HG02610 (cell line): ENCODE results near the gene PHF21B.
"Not testable (repeated sequence)": the region's sequence is repeated elsewhere in the genome, so short reads cannot be mapped to it uniquely, and the experiment has no call there.

Source experiments
- ATAC-seq: cut with Tn5 transposase; IDR thresholded peaks from one replicate; pipeline ENCODE4 v1.9.1; 2021; ENCODE audit warnings: mild to moderate bottlenecking, moderate library complexity; ENCODE audit not compliant: unreplicated experiment

The PHF21B gene

GRCh38 chr22:44921766-44922165, 88.0 kb downstream of the PHF21B start:
- not testable (repeated sequence) for ATAC-seq

- no peak for ATAC-seq
These were observed 89.6 kb downstream of the PHF21B start for GRCh38 chr22:44920183-44920582.

GRCh38 chr22:44919691-44920090, 90.1 kb downstream of the PHF21B start:
- no peak for ATAC-seq

- ATAC-seq, result no peak
These were observed 90.8 kb downstream of the PHF21B start for GRCh38 chr22:44918925-44919392.

- no peak for ATAC-seq
These were observed 91.5 kb downstream of the PHF21B start for GRCh38 chr22:44918166-44918924.

- no peak for ATAC-seq
These were observed 92.2 kb downstream of the PHF21B start for GRCh38 chr22:44917372-44918165.

GRCh38 chr22:44916281-44917231, 93.2 kb downstream of the PHF21B start:
- no peak for ATAC-seq

GRCh38 chr22:44915441-44915840, 94.4 kb downstream of the PHF21B start:
- no peak for ATAC-seq

- ATAC-seq, result no peak
These were observed 95.6 kb downstream of the PHF21B start for GRCh38 chr22:44914026-44914721.

GRCh38 chr22:44913198-44913983, 96.4 kb downstream of the PHF21B start:
- no peak for ATAC-seq

GRCh38 chr22:44909241-44909640, 100.6 kb downstream of the PHF21B start:
- no peak for ATAC-seq

GRCh38 chr22:44907765-44908737, 101.8 kb downstream of the PHF21B start:
- no peak for ATAC-seq

- no peak for ATAC-seq
These were observed 102.7 kb downstream of the PHF21B start for GRCh38 chr22:44906999-44907644.

- ATAC-seq, result no peak
These were observed 103.4 kb downstream of the PHF21B start for GRCh38 chr22:44906248-44906936.

GRCh38 chr22:44904492-44905152, 105.2 kb downstream of the PHF21B start:
- not testable (repeated sequence) for ATAC-seq

- not testable (repeated sequence) for ATAC-seq
These were observed 106.6 kb downstream of the PHF21B start for GRCh38 chr22:44903164-44903563.

- no peak for ATAC-seq
These were observed 108.5 kb downstream of the PHF21B start for GRCh38 chr22:44901301-44901700.
